ENCODE measurements around the gene CNBP.
"Not testable (repeated sequence)": the region's sequence is repeated elsewhere in the genome, so short reads cannot be mapped to it uniquely, and the experiment has no call there.

Gene CNBP
- 266 to 802 (median 539) reads per million in 9 experiments for total RNA-seq

GRCh38 chr3:129183569-129184395 lies at the start of gene CNBP:
Gene CNBP (minus strand): TSS chr3:129183896. CDS start chr3:129171757, 12,139 bp downstream.
- peak within 1 kb of the TSS; percentile 97 for H3K27ac Mint-ChIP-seq
- no peaks in the 10 kb centered on the region for H3K27me3 Mint-ChIP-seq
- H3K36me3 Mint-ChIP-seq (ENCODE audit: insufficient read depth), result peaks cover 60% of the 10 kb centered on the region
- ATAC-seq (replicated peaks) (peak; percentile 97), DNase-seq (peak; percentile 90 to 91 (median 90))
- H3K4me1 Mint-ChIP-seq (ENCODE audit: low read depth in 2 of 2), result peaks cover 32 to 34% of the 10 kb centered on the region in 2 donors
- H3K4me3 Mint-ChIP-seq, result peak within 1 kb of the TSS; percentile 90 to 95
- no peaks in the 10 kb centered on the region for H3K9me3 Mint-ChIP-seq

DNA sequence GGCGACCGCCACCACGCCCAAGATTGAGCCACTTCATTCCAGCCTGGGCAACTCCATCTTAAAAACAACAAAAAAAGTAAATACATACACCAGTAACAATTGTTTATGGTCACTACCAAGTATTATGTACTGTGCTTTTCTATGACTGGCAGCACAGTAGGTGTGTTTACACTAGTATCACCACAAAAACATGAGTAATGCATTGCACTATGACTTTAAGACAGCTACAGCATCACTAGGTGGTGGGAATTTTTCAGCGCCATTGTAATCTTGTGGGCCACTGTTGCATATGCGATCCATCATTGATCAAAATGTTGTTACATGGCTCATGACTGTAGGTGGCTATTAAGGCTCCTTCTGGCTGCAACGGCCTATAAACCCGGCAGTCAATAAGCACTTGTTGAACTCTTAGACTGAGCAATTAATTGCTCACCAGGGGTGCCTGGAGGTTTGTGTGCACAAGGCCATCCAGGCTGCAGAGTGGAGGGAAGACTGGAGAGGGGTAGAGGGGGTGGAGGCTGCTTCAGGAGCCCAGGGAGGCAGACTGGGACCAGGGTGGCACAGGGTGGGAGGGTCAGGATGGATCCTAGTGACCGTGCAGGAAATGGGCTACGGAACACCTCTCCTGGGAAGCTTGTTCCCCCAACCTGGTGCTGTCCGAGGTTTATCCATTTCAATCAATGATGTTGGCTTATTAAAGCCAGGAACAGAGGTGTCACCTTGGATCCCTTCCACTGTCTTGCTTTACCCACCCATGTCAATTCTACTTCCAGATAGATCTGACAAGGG lies 47.8 kb upstream of the CNBP start:
- H3K27me3 Mint-ChIP-seq, result peaks cover 0 to 10% of the 10 kb centered on the region in 2 donors
- H3K27ac Mint-ChIP-seq, result peak overlapping the region in 1 of 2 donors; percentile 10
- DNase-seq, result no peak
- no peaks in the 10 kb centered on the region for H3K4me1 Mint-ChIP-seq (ENCODE audit: low read depth in 2 of 2)
- ATAC-seq (replicated peaks), result no peak
- H3K9me3 Mint-ChIP-seq, result no peaks in the 10 kb centered on the region
- H3K36me3 Mint-ChIP-seq (ENCODE audit: insufficient read depth), result no peaks in the 10 kb centered on the region
- H3K4me3 Mint-ChIP-seq, result no peak overlapping the region

GRCh38 chr3:129230311-129231019 lies 46.8 kb upstream of the CNBP start:
- Mint-ChIP-seq H3K27ac (peak overlapping the region in 1 of 2 donors; percentile 57), H3K4me1 (ENCODE audit: low read depth in 2 of 2) (no peaks in the 10 kb centered on the region), H3K27me3 (peaks cover 0 to 10% of the 10 kb centered on the region in 2 donors), H3K36me3 (ENCODE audit: insufficient read depth) (no peaks in the 10 kb centered on the region), H3K9me3 (no peaks in the 10 kb centered on the region), H3K4me3 (no peak overlapping the region)
- peak; percentile 47 for ATAC-seq (replicated peaks)
- no peak for DNase-seq

- Mint-ChIP-seq H3K4me1 (ENCODE audit: low read depth in 2 of 2) (peaks cover 4% of the 10 kb centered on the region in 2 donors), H3K9me3 (no peaks in the 10 kb centered on the region), H3K27ac (peak overlapping the region in 1 of 2 donors; percentile 60), H3K36me3 (ENCODE audit: insufficient read depth) (no peaks in the 10 kb centered on the region), H3K4me3 (no peak overlapping the region), H3K27me3 (peaks cover 0 to 10% of the 10 kb centered on the region in 2 donors)
- ATAC-seq (replicated peaks) (no peak), DNase-seq (no peak)
These were observed 45.3 kb upstream of the CNBP start for GRCh38 chr3:129228891-129229585.

GRCh38 chr3:129226374-129226773 lies 42.7 kb upstream of the CNBP start:
- H3K4me3 Mint-ChIP-seq, result no peak overlapping the region

GRCh38 chr3:129224984-129225393 lies 41.3 kb upstream of the CNBP start:
- Mint-ChIP-seq H3K27ac (peak overlapping the region in 1 of 2 donors; percentile 65), H3K9me3 (no peaks in the 10 kb centered on the region), H3K27me3 (no peaks in the 10 kb centered on the region), H3K36me3 (ENCODE audit: insufficient read depth) (peaks cover 2% of the 10 kb centered on the region), H3K4me3 (no peak overlapping the region), H3K4me1 (ENCODE audit: low read depth in 2 of 2) (peaks cover 4% of the 10 kb centered on the region in 2 donors)
- ATAC-seq (replicated peaks) (peak; percentile 26), DNase-seq (no peak)

More at GRCh38 chr3:129226374-129226773, 42.7 kb upstream of the CNBP start:
- H3K4me1 Mint-ChIP-seq (ENCODE audit: low read depth in 2 of 2), result peaks cover 4% of the 10 kb centered on the region in 2 donors
- DNase-seq (no peak), ATAC-seq (replicated peaks) (no peak)
- no peak overlapping the region for H3K27ac Mint-ChIP-seq
- H3K27me3 Mint-ChIP-seq, result no peaks in the 10 kb centered on the region
- H3K36me3 Mint-ChIP-seq (ENCODE audit: insufficient read depth), result no peaks in the 10 kb centered on the region
- no peaks in the 10 kb centered on the region for H3K9me3 Mint-ChIP-seq

GRCh38 chr3:129224387-129224786 lies 40.7 kb upstream of the CNBP start:
- not testable (repeated sequence) for H3K4me3 Mint-ChIP-seq; DNase-seq; ATAC-seq (replicated peaks); H3K9me3 Mint-ChIP-seq; H3K27me3 Mint-ChIP-seq; H3K36me3 Mint-ChIP-seq (ENCODE audit: insufficient read depth); H3K4me1 Mint-ChIP-seq (ENCODE audit: low read depth in 2 of 2)
- peak overlapping the region in 1 of 2 donors; percentile 65 for H3K27ac Mint-ChIP-seq

- peaks cover 0 to 14% of the 10 kb centered on the region in 2 donors for H3K27me3 Mint-ChIP-seq
- DNase-seq (no peak), ATAC-seq (replicated peaks) (no peak)
- peaks cover 2% of the 10 kb centered on the region for H3K36me3 Mint-ChIP-seq (ENCODE audit: insufficient read depth)
- no peak overlapping the region for H3K27ac Mint-ChIP-seq
- no peaks in the 10 kb centered on the region for H3K4me1 Mint-ChIP-seq (ENCODE audit: low read depth in 2 of 2)
- H3K9me3 Mint-ChIP-seq, result no peaks in the 10 kb centered on the region
- H3K4me3 Mint-ChIP-seq, result no peak overlapping the region
These were observed 35.0 kb upstream of the CNBP start for GRCh38 chr3:129218742-129219141.

DNA sequence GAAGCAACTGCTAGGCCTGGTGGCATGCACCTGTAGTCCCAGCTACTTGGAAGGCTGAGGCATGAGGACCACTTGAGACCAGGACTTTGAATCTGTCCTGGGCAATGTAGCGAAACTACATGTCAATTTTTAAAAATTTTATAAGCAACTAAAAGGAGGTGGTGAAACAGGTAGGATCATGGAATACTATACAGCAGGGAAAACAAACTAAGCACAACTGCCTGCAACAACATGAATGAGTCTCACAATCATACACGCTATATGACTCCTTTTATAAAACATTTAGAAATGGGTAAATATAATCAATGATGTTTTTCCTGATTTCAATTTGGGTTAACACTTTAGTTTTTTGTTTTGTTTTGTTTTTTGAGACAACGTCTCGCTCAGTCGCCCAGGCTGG lies 29.5 kb upstream of the CNBP start:
- no peaks in the 10 kb centered on the region for H3K36me3 Mint-ChIP-seq (ENCODE audit: insufficient read depth)
- DNase-seq (no peak), ATAC-seq (replicated peaks) (no peak)
- H3K27ac Mint-ChIP-seq, result no peak overlapping the region
- H3K4me3 Mint-ChIP-seq, result no peak overlapping the region
- H3K4me1 Mint-ChIP-seq (ENCODE audit: low read depth in 2 of 2), result no peaks in the 10 kb centered on the region
- H3K9me3 Mint-ChIP-seq, result no peaks in the 10 kb centered on the region
- H3K27me3 Mint-ChIP-seq, result peaks cover 6 to 7% of the 10 kb centered on the region in 2 donors

GRCh38 chr3:129211772-129212171 lies 28.1 kb upstream of the CNBP start:
- Mint-ChIP-seq H3K9me3 (no peaks in the 10 kb centered on the region), H3K36me3 (ENCODE audit: insufficient read depth) (no peaks in the 10 kb centered on the region), H3K27me3 (peaks cover 6 to 7% of the 10 kb centered on the region in 2 donors), H3K4me3 (no peak overlapping the region), H3K4me1 (ENCODE audit: low read depth in 2 of 2) (no peaks in the 10 kb centered on the region), H3K27ac (peak overlapping the region in 1 of 2 donors; percentile 20)
- DNase-seq (no peak), ATAC-seq (replicated peaks) (no peak)

- H3K4me1 Mint-ChIP-seq (ENCODE audit: low read depth in 2 of 2), result no peaks in the 10 kb centered on the region
- DNase-seq (no peak), ATAC-seq (replicated peaks) (no peak)
- no peaks in the 10 kb centered on the region for H3K36me3 Mint-ChIP-seq (ENCODE audit: insufficient read depth)
- peak overlapping the region in 1 of 2 donors; percentile 20 for H3K27ac Mint-ChIP-seq
- H3K27me3 Mint-ChIP-seq, result peaks cover 6 to 7% of the 10 kb centered on the region in 2 donors
- H3K9me3 Mint-ChIP-seq, result no peaks in the 10 kb centered on the region
- H3K4me3 Mint-ChIP-seq, result no peak overlapping the region
These were observed 27.6 kb upstream of the CNBP start for GRCh38 chr3:129211345-129211744.

GRCh38 chr3:129207479-129207878 lies 23.8 kb upstream of the CNBP start:
- no peak for DNase-seq
- H3K4me3 Mint-ChIP-seq, result no peak overlapping the region

More at GRCh38 chr3:129207479-129207878, 23.8 kb upstream of the CNBP start:
- Mint-ChIP-seq H3K4me1 (ENCODE audit: low read depth in 2 of 2) (no peaks in the 10 kb centered on the region), H3K9me3 (no peaks in the 10 kb centered on the region), H3K27ac (no peak overlapping the region), H3K36me3 (ENCODE audit: insufficient read depth) (no peaks in the 10 kb centered on the region), H3K27me3 (peaks cover 6 to 7% of the 10 kb centered on the region in 2 donors)
- no peak for ATAC-seq (replicated peaks)

Measured in effector memory CD8-positive, alpha-beta T cell (primary cell).